GM21423 (cell line): Measurements from ENCODE around the gene NFE2L2.
"Not testable (repeated sequence)": the region's sequence is repeated elsewhere in the genome, so short reads cannot be mapped to it uniquely, and the experiment has no call there.

Experiments
- ATAC-seq: cut with Tn5 transposase; IDR thresholded peaks from one replicate; pipeline ENCODE4 v1.9.1; 2021; ENCODE audit warnings: mild to moderate bottlenecking, moderate library complexity; ENCODE audit not compliant: unreplicated experiment

NFE2L2 gene

GRCh38 chr2:177281400-177282180 lies 17.1 kb upstream of the NFE2L2 start:
- peak; percentile 73 for ATAC-seq

GRCh38 chr2:177279847-177280246 lies 15.3 kb upstream of the NFE2L2 start:
- ATAC-seq, result no peak

- ATAC-seq, result no peak
Measured at GRCh38 chr2:177275743-177276055, 11.2 kb upstream of the NFE2L2 start.

GRCh38 chr2:177275040-177275742 lies 10.7 kb upstream of the NFE2L2 start:
- ATAC-seq, result no peak

GRCh38 chr2:177273408-177273807 lies 8.9 kb upstream of the NFE2L2 start:
- no peak for ATAC-seq

GRCh38 chr2:177272765-177273164 lies 8.2 kb upstream of the NFE2L2 start:
- ATAC-seq, result no peak

GRCh38 chr2:177271981-177272666 lies 7.6 kb upstream of the NFE2L2 start:
- ATAC-seq, result no peak

GRCh38 chr2:177270531-177270930 lies 6.0 kb upstream of the NFE2L2 start:
- ATAC-seq, result no peak

GRCh38 chr2:177268901-177269300 lies 4.4 kb upstream of the NFE2L2 start:
- ATAC-seq, result no peak

- ATAC-seq, result no peak
Measured at GRCh38 chr2:177268187-177268871, 3.8 kb upstream of the NFE2L2 start.

GRCh38 chr2:177266955-177267354 lies 2.4 kb upstream of the NFE2L2 start:
- not testable (repeated sequence) for ATAC-seq

GRCh38 chr2:177265824-177266817 lies 1.6 kb upstream of the NFE2L2 start:
- ATAC-seq, result no peak

GRCh38 chr2:177264209-177264692 lies 276 bp downstream of the NFE2L2 start:
- peak; percentile 13 for ATAC-seq

- ATAC-seq, result peak; percentile 48
Measured at GRCh38 chr2:177263451-177264208, 897 bp downstream of the NFE2L2 start.

- no peak for ATAC-seq
Measured at GRCh38 chr2:177262958-177263450, 1.5 kb downstream of the NFE2L2 start.

GRCh38 chr2:177262092-177262491 lies 2.4 kb downstream of the NFE2L2 start:
- no peak for ATAC-seq

GRCh38 chr2:177261116-177262060 lies 3.1 kb downstream of the NFE2L2 start:
- ATAC-seq, result no peak

- ATAC-seq, result no peak
Measured at GRCh38 chr2:177260379-177260778, 4.1 kb downstream of the NFE2L2 start.
